Tibial nerve (tissue), 4 donors: ENCODE results near the gene NEDD4L. TPM values are rescaled to one million over a fixed set of nuclear protein-coding genes. Genes with fewer than 3 reads are reported as not detected.

Experiments used
- DNase-seq, 2 donors: peaks; one replicate each; pipeline ENCODE4 v3.0.0-alpha.2; 2019; ENCODE audit warnings: low spot score in 2 of 2
- H3K27ac ChIP-seq, 4 donors: fragments of 200-600 bp; sonication (generic) in 3 of 4; one replicate each; pipeline ENCODE4 v1.5.1; 2017 to 2019; ENCODE audit warnings: mild to moderate bottlenecking in 1 of 4
- H3K27me3 ChIP-seq, 2 donors: fragments of 200-600 bp; sonication (generic) in 1 of 2; one replicate each; pipeline versions ENCODE4 v1.5.1 to v1.6.0; 2017 to 2019
- H3K36me3 ChIP-seq, 3 donors: fragments of 200-600 bp; sonication (generic); one replicate each; pipeline ENCODE4 v1.5.1; 2018 to 2019
- H3K4me1 ChIP-seq, 4 donors: fragments of 200-600 bp; sonication (generic) in 3 of 4; one replicate each; pipeline ENCODE4 v1.5.1; 2017 to 2019
- H3K4me3 ChIP-seq, 4 donors: fragments of 200-600 bp; sonication (generic) in 3 of 4; one replicate each; pipeline ENCODE4 v1.5.1; 2017 to 2019; ENCODE audit warnings: mild to moderate bottlenecking in 1 of 4, moderate library complexity in 1 of 4
- H3K9me3 ChIP-seq, 4 donors: fragments of 200-600 bp; sonication (generic) in 3 of 4; one replicate each; pipeline ENCODE4 v1.5.1; 2017 to 2019
- EP300 ChIP-seq, 2 donors: sonication (generic); formaldehyde crosslinking; IDR thresholded peaks; one replicate each; pipeline ENCODE4 v1.6.1; 2017; ENCODE audit warnings: antibody characterized with exemption in 2 of 2, mild to moderate bottlenecking in 1 of 2
- POLR2A ChIP-seq, 2 donors: fragments of 450-650 bp; IDR thresholded peaks; one replicate each; pipeline ENCODE4 v1.6.1; 2017; ENCODE audit warnings: antibody characterized with exemption in 2 of 2, mild to moderate bottlenecking in 2 of 2, moderate library complexity in 2 of 2
- WGBS, 2 donors: methylation state at CpG; one replicate each; pipeline ENCODE4 v1.1.5; 2018; 5-methylcytosine and 5-hydroxymethylcytosine counted together
- total RNA-seq, 4 donors: library from RNA; depleted of rRNA; stranded (reverse); fragments of >200 nt; gene quantifications; one replicate each; pipeline ENCODE4 v1.1.0, GENCODE V29; 2016
- TF ChIP-seq, protein P1 (sequence below), 5 experiments: fragments of 200-600 bp in 3 of 5; fragments of 450-650 bp in 2 of 5; sonication (generic) in 3 of 5; IDR thresholded peaks; one replicate each; pipeline ENCODE4 v1.5.1; 2016 to 2019; ENCODE audit warnings: antibody characterized with exemption in 5 of 5, mild to moderate bottlenecking in 3 of 5, moderate library complexity in 2 of 5

NEDD4L gene
- total RNA-seq, 4 donors from 2014 or later = 15.3 to 59.9 (median 26.8) TPM

DNA sequence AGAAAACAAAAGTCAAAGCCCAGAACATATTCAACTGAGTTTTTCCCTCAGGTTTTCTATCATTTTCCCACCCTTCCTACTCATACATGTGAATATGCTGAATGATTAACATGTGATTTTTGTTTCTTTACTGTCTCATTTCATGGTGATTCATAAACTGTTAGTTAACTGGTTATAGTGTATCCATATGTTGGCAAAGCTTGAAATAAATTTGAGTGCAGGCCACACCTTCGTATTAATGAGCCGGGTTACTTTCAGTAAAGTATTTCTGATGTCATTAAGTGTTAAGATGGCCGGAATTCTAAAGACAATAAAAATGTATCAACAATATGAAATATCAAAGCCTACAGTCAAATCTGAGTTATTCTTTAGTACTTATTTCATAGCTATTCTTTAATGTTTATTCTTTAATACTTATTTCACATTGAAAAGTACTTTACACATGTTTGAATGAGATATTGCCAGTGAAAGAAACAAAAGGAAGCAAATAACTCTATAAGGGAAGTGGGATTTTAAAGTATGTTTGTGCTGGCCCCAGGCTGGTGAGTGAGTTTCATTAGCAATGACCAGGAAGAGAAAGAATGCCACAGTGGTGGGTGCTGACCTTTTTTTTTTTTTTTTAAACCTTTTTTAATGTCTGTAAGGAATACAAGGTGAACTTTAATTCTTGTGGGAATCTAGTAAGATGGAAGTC, 178.6 kb downstream of the NEDD4L start:
- H3K9me3 ChIP-seq = no peaks in the 10 kb centered on the region
- H3K4me1 ChIP-seq = peaks cover 0 to 38% (median 13%) of the 10 kb centered on the region in 4 donors
- peak overlapping the region in 2 of 4 donors; percentile 12 to 63 for H3K27ac ChIP-seq
- no peaks in the 10 kb centered on the region for H3K27me3 ChIP-seq
- H3K4me3 ChIP-seq = no peak overlapping the region
- WGBS, 2 donors = 74 to 77% methylated on average over 3 of the region's 3 CpGs
- no peaks in the 10 kb centered on the region for H3K36me3 ChIP-seq
- TF ChIP-seq POLR2A (IDR thresholded peaks at IDR 0.05) (no peak), EP300 (IDR thresholded peaks at IDR 0.05) (no peak)
- TF ChIP-seq, protein P1, sequence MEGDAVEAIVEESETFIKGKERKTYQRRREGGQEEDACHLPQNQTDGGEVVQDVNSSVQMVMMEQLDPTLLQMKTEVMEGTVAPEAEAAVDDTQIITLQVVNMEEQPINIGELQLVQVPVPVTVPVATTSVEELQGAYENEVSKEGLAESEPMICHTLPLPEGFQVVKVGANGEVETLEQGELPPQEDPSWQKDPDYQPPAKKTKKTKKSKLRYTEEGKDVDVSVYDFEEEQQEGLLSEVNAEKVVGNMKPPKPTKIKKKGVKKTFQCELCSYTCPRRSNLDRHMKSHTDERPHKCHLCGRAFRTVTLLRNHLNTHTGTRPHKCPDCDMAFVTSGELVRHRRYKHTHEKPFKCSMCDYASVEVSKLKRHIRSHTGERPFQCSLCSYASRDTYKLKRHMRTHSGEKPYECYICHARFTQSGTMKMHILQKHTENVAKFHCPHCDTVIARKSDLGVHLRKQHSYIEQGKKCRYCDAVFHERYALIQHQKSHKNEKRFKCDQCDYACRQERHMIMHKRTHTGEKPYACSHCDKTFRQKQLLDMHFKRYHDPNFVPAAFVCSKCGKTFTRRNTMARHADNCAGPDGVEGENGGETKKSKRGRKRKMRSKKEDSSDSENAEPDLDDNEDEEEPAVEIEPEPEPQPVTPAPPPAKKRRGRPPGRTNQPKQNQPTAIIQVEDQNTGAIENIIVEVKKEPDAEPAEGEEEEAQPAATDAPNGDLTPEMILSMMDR (IDR thresholded peaks at IDR 0.05) = no peak
- DNase-seq = no peak

- no peak overlapping the region for H3K4me3 ChIP-seq
- H3K4me1 ChIP-seq = peaks cover 0 to 30% (median 13%) of the 10 kb centered on the region in 4 donors
- WGBS, 2 donors = 52 to 55% methylated on average over 15 of the region's 15 CpGs
- H3K36me3 ChIP-seq = no peaks in the 10 kb centered on the region
- TF ChIP-seq POLR2A (IDR thresholded peaks at IDR 0.05) = no peak
- TF ChIP-seq, protein P1 (IDR thresholded peaks at IDR 0.05) = no peak
- TF ChIP-seq EP300 (IDR thresholded peaks at IDR 0.05) = peak; percentile 29 to 60
- no peaks in the 10 kb centered on the region for H3K27me3 ChIP-seq
- peak overlapping the region in 3 of 4 donors; percentile 43 to 73 (median 72) for H3K27ac ChIP-seq
- H3K9me3 ChIP-seq = no peaks in the 10 kb centered on the region
- peak in 1 of 2 donors; percentile 48 for DNase-seq
These were observed 179.8 kb downstream of the NEDD4L start for GRCh38 chr18:58223717-58224424.

DNA sequence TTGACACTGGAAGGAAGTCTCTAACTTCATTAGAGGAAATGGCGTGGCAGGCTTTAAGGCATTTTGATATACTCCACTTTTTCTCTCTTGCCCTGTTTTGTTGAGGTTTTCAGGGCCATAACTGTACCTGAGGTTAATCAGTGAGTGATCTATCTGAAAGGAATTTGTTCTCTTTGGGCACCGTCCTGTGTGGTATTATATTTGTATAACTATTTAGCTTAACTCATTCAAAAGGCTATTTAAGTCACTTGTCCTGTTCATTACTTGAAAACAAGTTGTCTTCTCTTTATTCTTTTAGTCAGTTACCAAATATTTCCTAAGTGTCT, 180.4 kb downstream of the NEDD4L start:
- H3K4me1 ChIP-seq = peaks cover 0 to 30% (median 13%) of the 10 kb centered on the region in 4 donors
- 32 to 35% methylated on average over 2 of the region's 2 CpGs for WGBS, 2 donors
- TF ChIP-seq EP300 (IDR thresholded peaks at IDR 0.05) (no peak), POLR2A (IDR thresholded peaks at IDR 0.05) (no peak)
- TF ChIP-seq, protein P1 (IDR thresholded peaks at IDR 0.05) = no peak
- H3K27ac ChIP-seq = peak overlapping the region in 3 of 4 donors; percentile 43 to 73 (median 72)
- DNase-seq = no peak
- no peaks in the 10 kb centered on the region for H3K9me3 ChIP-seq
- no peaks in the 10 kb centered on the region for H3K36me3 ChIP-seq
- H3K4me3 ChIP-seq = no peak overlapping the region
- no peaks in the 10 kb centered on the region for H3K27me3 ChIP-seq

- H3K4me1 ChIP-seq = peaks cover 0 to 30% (median 13%) of the 10 kb centered on the region in 4 donors
- no peak overlapping the region for H3K4me3 ChIP-seq
- DNase-seq = no peak
- H3K9me3 ChIP-seq = no peaks in the 10 kb centered on the region
- H3K36me3 ChIP-seq = no peaks in the 10 kb centered on the region
- no peaks in the 10 kb centered on the region for H3K27me3 ChIP-seq
- peak overlapping the region in 1 of 4 donors; percentile 73 for H3K27ac ChIP-seq
- 93 to 97% methylated on average over 6 of the region's 6 CpGs for WGBS, 2 donors
- TF ChIP-seq, protein P1 (IDR thresholded peaks at IDR 0.05) = no peak
- no peak for TF ChIP-seq POLR2A (IDR thresholded peaks at IDR 0.05)
These were observed 181.1 kb downstream of the NEDD4L start for GRCh38 chr18:58225101-58225500.

DNA sequence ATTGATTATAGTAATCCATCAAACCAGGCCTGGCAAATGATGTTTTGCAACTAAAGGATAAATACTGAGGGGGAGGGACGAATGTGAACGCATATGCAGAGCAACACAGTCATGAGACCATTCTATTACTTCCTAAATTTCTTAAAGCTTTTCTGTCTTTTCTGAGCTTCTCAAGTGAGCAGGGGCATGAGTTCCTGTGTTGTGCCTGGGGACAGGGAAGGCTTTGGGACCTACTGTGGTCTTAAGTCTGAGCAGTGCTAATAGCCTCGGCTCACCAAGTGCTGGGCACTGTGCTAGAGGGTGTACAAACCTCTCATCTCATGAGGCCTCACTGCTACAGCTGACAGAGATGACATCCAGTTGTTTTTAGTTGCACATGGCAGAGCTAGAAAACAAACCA, 182.4 kb downstream of the NEDD4L start:
- 72 to 80% methylated on average over 3 of the region's 3 CpGs for WGBS, 2 donors
- no peaks in the 10 kb centered on the region for H3K9me3 ChIP-seq
- no peak overlapping the region for H3K27ac ChIP-seq
- H3K36me3 ChIP-seq = no peaks in the 10 kb centered on the region
- no peaks in the 10 kb centered on the region for H3K27me3 ChIP-seq
- H3K4me1 ChIP-seq = peaks cover 0 to 30% (median 13%) of the 10 kb centered on the region in 4 donors
- DNase-seq = no peak
- no peak overlapping the region for H3K4me3 ChIP-seq
- TF ChIP-seq, protein P1 (IDR thresholded peaks at IDR 0.05) = no peak
- TF ChIP-seq POLR2A (IDR thresholded peaks at IDR 0.05) = no peak
- no peak for TF ChIP-seq EP300 (IDR thresholded peaks at IDR 0.05)
